Measurements from ENCODE around the gene PRSS38.

The PRSS38 gene

GRCh38 chr1:227793948-227794816 lies 21.3 kb upstream of the PRSS38 start:
- peak; percentile 71 for DNase-seq (ENCODE audit: low read depth)

DNA sequence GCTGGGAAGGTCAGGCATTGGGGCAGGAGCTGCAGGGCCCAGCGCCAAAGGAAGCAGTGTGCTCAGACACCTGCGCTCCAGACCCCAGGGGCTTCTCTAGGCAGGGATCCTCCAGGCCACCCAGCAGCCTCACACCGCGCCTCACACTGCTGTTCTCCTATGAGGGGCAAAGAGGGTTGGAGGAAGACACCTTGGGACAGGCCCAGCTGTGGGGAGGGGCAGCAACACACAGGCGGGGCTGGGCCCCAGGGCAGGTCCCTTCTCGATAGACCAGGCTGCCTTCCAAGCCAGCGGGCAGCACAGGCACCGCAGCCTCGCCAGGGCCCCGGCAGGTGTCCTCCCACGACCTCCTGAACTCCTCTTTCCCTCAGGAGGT lies 20.7 kb upstream of the PRSS38 start:
- DNase-seq (ENCODE audit: low read depth), result no peak

GRCh38 chr1:227795732-227796131 lies 19.7 kb upstream of the PRSS38 start:
- no peak for DNase-seq (ENCODE audit: low read depth)

DNA sequence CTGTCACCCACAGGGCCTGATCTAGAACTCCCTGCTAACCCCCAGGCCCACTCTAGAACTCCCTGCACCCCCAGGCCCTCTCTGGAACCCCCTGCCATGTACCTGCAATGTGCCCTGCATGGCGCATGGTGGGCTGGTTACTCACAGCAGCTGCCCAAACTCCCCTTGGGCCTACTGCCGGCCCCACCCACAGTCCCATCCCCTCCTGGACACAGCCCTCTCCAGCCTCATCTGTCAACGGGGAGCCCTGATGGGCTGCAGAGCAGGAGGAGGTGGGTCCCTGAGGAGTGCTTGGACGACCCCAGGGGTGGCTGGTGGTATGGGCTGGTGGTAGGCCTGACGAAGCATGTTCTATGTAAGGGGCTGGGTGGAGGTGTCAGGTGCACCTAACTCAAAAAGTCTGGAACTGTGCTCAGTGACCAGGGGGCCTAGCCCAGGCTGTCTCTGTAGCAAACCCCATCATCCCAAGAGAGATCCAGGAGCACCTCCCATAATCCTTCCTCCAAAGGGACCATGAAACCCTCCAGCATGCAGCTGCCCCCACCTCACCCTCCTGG lies 19.0 kb upstream of the PRSS38 start:
- no peak for DNase-seq (ENCODE audit: low read depth)

DNA sequence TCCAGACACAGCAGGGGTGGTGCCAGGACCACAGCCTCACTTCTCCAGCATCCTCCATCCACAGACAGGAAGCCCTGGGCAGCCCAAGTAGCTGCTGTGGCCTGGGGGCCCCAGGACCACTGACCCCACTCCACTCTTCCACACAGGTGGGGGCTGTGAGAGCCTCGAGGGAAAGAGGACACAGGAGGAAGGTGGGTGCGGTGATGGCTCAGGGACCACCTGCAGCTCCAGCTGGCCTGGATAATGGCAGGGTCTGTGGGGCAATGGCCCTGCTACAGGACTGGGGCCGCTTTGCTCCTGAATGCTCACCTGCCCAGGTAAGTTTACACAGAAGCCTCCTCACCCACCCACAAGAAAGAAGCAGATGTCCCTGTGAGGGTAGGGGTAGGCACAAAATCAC lies 18.3 kb upstream of the PRSS38 start:
- DNase-seq (ENCODE audit: low read depth), result no peak

GRCh38 chr1:227797625-227798024 lies 17.9 kb upstream of the PRSS38 start:
- DNase-seq (ENCODE audit: low read depth), result no peak

GRCh38 chr1:227798078-227798802 lies 17.2 kb upstream of the PRSS38 start:
- DNase-seq (ENCODE audit: low read depth), result no peak

DNA sequence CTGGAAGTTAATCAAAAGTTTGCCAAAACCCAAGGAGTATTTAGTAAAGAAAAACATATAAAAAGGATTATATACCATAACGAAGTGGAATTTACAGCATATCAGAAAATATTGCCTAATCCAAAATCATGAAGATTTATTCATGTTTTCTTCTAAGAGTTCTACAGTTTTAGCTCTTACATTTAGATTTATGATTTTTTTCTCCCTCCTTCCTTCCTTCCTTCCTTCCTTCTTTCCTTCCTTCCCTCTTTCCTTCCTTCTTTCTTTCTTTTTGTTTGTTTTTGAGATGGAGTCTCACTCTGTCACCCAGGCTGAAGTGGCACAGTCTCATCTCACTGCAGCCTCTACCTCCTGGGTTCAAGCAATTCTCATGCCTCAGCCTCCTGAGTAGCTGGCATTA lies 15.7 kb upstream of the PRSS38 start:
- no peak for DNase-seq (ENCODE audit: low read depth)

- no peak for DNase-seq (ENCODE audit: low read depth)
These were observed 11.5 kb upstream of the PRSS38 start for GRCh38 chr1:227803933-227804332.

DNA sequence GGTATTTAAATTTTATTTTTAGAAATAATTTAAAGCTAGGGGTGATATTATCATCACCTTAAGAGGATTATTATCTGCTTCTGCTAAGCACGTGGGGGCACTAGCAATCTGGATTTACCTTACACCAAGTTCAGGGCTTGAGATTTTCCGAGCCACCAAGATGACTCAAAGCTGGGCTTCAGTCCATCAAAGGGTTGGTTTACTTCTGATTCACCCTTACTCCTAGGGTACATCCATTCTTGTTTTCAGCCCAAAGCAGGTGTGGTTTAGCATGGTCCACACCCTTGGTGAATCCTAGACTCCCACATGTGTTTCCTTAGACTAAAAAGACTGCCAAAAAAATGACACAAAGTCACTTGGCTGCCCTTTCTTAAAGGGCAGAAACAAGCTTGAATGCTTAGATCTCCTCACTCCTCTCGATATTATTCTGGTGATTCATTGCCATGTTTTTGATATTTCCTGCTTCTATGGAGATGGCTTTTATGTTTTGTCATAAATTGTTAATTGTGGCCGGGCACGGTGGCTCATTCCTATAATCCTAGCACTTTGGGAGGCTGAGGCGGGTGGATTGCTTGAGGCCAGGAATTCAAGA lies 9.8 kb upstream of the PRSS38 start:
- peak; percentile 98 for DNase-seq (ENCODE audit: low read depth)

DNA sequence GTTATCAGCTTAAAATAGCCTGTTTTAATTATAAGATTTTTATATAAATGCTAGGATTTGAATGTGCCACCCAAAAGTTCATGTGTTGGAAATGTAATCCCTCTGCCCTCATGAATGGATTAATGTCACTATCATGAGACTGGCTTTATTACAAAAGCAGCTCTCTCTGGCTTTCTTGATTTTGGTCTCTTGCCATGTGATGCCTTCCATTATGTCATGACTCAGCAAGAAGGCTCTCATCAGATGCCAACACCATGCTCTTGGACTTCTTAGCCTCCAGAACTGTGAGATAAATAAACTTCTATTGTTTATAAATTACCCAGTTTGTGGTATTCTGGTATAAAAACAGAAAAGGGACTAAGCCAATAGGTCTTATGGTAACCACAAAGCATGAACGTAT lies 6.9 kb upstream of the PRSS38 start:
- no peak for DNase-seq (ENCODE audit: low read depth)

- DNase-seq (ENCODE audit: low read depth), result no peak
These were observed 6.4 kb upstream of the PRSS38 start for GRCh38 chr1:227809026-227809425.

DNA sequence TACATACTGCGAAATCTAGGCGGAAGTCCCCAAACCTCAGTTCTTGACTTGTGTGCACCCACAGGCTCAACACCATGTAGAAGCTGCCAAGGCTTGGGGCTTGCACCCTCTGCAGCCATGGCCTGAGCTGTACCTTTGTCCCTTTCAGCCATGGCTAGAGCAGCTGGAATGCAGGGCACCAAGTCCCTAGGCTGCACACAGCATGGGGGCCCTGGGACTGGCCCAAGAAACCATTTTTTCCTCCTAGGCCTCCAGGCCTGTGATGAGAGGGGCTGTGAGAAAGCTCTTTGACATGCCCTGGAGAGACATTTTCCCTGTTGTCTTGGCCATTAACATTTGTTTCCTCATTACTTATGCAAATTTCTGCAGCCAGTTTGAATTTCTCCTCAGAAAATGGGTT lies 1.5 kb upstream of the PRSS38 start:
- DNase-seq (ENCODE audit: low read depth), result no peak

DNA sequence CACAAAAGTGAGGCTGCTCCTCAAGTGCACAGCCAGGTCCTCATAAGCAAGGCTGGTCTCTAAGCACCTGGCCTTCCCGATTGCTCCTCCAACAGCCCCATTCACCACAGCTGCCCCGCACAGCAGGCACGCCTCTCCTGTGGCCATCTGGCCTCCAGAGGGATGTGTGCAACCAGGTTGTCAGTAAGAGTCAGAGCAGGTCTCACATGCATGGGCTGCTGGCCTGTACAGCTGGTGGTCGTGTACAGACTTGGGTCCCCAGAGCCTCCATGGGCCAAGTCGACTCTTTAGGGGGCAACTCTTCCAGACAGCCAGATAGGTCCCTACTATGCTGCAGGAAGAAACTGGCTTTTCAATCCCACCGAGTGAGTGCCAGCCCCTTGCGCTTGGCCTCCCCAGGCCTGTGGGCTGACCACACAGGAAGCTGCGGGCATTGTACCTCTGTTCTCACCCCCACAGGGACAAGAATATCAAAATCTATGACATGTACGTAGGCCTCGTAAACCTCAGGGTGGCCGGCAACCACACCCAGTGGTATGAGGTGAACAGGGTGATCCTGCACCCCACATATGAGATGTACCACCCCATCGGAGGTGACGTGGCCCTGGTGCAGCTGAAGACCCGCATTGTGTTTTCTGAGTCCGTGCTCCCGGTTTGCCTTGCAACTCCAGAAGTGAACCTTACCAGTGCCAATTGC lies 1.4 kb downstream of the PRSS38 start:
- no peak for DNase-seq (ENCODE audit: low read depth)

GRCh38 chr1:227823537-227823936 lies 8.1 kb downstream of the PRSS38 start:
- DNase-seq (ENCODE audit: low read depth), result no peak

- DNase-seq (ENCODE audit: low read depth), result no peak
These were observed 8.7 kb downstream of the PRSS38 start for GRCh38 chr1:227824204-227824603.

DNA sequence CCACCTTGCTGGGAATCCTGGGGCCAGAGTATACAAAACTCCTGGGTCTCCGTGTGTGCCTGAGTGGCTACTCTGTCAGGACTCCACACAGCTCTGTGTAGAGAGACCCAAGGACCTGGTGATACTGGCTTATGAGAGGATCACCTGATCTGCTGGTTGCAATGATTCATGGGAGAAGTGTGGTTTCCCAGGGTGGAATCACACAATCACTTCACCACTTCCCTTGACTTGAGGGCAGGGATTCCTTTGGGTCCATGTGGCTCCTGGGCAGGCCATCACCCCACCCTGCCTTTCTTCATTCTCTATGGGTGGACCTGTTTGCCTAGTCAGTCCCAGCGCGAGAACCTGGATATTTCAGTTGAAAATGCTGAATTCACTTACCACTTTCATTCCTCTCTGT lies 13.3 kb downstream of the PRSS38 start:
- DNase-seq (ENCODE audit: low read depth), result no peak

GRCh38 chr1:227838181-227838580 lies 22.7 kb downstream of the PRSS38 start:
- no peak for DNase-seq (ENCODE audit: low read depth)

GRCh38 chr1:227841096-227841495 lies 25.6 kb downstream of the PRSS38 start:
- no peak for DNase-seq (ENCODE audit: low read depth)

DNA sequence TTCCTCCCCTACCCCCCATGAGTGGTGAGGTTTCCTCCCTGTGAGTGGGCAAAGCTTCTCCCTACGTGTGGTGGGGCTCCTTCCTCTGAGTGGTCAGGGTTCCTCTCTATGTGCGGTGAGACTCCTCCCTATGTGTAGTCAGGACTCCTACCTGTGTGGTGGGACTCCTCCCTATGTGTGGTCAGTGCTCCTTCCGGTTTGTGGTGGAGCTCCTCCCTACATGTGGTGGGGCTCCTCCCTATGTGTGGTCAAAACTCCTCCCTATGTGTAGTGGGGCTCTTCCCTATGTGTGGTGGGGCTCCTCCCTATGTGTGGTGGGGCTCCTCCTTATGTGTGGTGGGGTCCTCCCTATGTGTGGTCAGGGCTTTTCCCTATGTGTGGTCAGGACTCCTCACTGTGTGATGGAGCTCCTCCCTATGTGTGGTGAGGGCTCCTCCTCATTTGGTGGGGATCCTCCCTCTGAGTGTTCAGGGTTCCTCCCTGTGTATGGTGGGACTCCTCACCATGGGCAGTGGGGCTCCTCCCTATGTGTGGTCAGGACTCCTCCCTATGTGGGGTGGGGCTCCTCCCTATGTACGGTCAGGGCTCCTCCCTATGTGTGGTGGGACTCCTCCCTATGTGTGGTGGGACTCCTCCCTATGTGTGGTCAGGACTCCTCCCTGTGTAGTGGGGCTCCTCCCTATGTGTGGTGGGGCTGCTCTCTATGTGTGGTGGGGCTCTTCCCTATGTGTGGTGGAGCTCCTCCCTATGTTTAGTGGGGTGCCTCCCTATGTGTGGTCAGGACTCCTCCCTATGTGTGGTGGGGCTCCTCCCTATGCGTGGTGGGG lies 29.1 kb downstream of the PRSS38 start:
- DNase-seq (ENCODE audit: low read depth), result no peak

DNA sequence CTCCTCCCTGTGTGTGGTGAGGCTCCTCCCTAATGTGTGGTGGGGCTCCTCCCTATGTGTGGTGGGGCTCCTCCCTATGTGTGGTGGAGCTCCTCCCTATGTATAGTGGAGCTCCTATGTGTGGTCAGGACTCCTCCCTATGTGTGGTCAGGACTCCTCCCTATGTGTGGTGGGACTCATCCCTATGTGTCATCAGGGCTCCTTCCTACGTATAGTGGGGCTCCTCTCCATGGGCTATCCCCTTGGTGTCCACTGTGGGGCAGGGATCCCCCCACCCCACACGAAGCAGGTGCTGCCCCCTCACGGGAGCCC lies 29.6 kb downstream of the PRSS38 start:
- no peak for DNase-seq (ENCODE audit: low read depth)

GRCh38 chr1:227845519-227845918 lies 30.0 kb downstream of the PRSS38 start:
- no peak for DNase-seq (ENCODE audit: low read depth)
